Breast epithelium (tissue), 4 donors: Measurements from ENCODE around the gene ZNF750. TPM values are rescaled to one million over a fixed set of nuclear protein-coding genes. Genes with fewer than 3 reads are reported as not detected.

Source experiments
- DNase-seq, 2 donors: peaks; one replicate each; pipeline ENCODE4 v3.0.0-alpha.2; 2019; ENCODE audit warnings: low spot score in 2 of 2
- H3K27ac ChIP-seq, 2 donors: fragments of 200-600 bp; sonication (generic) in 1 of 2; one replicate each; pipeline ENCODE4 v1.5.1; 2016 to 2019; ENCODE audit warnings: mild to moderate bottlenecking in 1 of 2
- H3K27me3 ChIP-seq, 2 donors: fragments of 200-600 bp; sonication (generic) in 1 of 2; one replicate each; pipeline versions ENCODE4 v1.5.1 to v1.6.0; 2017 to 2019; ENCODE audit warnings: control low read depth in 1 of 2, mild to moderate bottlenecking in 1 of 2
- H3K36me3 ChIP-seq: fragments of 200-600 bp; one replicate; pipeline ENCODE4 v1.5.1; 2019
- H3K4me1 ChIP-seq, 2 donors: fragments of 200-600 bp; sonication (generic); one replicate each; pipeline ENCODE4 v1.5.1; 2016 to 2019; ENCODE audit warnings: control low read depth in 1 of 2
- H3K4me3 ChIP-seq, 3 donors: fragments of 200-600 bp; sonication (generic); 1 replicate in 2 of 3; 2 replicates in 1 of 3; pipeline ENCODE4 v1.5.1; 2016 to 2019; ENCODE audit warnings: mild to moderate bottlenecking in 3 of 3, moderate library complexity in 2 of 3
- H3K9me3 ChIP-seq, 2 donors: fragments of 200-600 bp; sonication (generic) in 1 of 2; one replicate each; pipeline ENCODE4 v1.5.1; 2016 to 2019; ENCODE audit warnings: control low read depth in 1 of 2
- POLR2A ChIP-seq: fragments of 450-650 bp; IDR thresholded peaks from one replicate; pipeline ENCODE4 v1.6.1; 2016; ENCODE audit warnings: antibody characterized with exemption, mild to moderate bottlenecking, moderate library complexity
- POLR2AphosphoS5 ChIP-seq, 3 donors: sonication (generic); formaldehyde crosslinking; IDR thresholded peaks; one replicate each; pipeline ENCODE4 v1.6.1; 2017; ENCODE audit warnings: antibody characterized with exemption in 3 of 3
- intact Hi-C: fragments of 100-400 bp; cut with DNase I; formaldehyde crosslinking; loops from one replicate; pipeline ENCODE4 v1.15.1; 2023; ENCODE audit warnings: low total_unique reads
- total RNA-seq, 3 donors: library from RNA; depleted of rRNA; stranded (reverse); fragments of >200 nt; gene quantifications; one replicate each; pipeline ENCODE4 v1.1.0, GENCODE V29; 2016
- TF ChIP-seq, protein P1 (sequence below), 3 donors: fragments of 450-650 bp; IDR thresholded peaks; one replicate each; pipeline ENCODE4 v1.5.1; 2016 to 2017; ENCODE audit warnings: antibody characterized with exemption in 3 of 3, mild to moderate bottlenecking in 3 of 3, moderate library complexity in 3 of 3

ZNF750 gene
- total RNA-seq, 3 donors from 2014 or later = 5.6 to 7.8 TPM; not detected in 1

DNA sequence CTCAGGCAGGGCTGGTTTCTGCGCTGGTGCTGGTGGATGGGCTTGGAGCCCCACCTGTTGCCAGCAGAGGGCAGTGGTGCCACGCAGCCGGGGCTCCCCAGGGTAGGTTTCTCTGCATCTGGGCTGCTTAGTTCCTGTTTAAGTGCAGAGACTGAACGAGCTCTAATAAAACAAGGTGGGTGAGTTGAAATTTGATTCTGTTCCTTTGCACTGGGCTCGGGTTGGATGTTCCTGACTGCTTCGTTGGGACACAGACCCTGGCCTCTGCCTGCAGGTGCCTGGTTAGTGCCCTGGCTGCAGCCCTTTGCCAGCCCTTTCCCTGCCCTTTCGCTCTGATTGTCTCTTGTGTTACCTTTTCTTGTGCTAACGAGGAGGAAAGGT, 57.9 kb downstream of the ZNF750 start:
- TF ChIP-seq, protein P1, sequence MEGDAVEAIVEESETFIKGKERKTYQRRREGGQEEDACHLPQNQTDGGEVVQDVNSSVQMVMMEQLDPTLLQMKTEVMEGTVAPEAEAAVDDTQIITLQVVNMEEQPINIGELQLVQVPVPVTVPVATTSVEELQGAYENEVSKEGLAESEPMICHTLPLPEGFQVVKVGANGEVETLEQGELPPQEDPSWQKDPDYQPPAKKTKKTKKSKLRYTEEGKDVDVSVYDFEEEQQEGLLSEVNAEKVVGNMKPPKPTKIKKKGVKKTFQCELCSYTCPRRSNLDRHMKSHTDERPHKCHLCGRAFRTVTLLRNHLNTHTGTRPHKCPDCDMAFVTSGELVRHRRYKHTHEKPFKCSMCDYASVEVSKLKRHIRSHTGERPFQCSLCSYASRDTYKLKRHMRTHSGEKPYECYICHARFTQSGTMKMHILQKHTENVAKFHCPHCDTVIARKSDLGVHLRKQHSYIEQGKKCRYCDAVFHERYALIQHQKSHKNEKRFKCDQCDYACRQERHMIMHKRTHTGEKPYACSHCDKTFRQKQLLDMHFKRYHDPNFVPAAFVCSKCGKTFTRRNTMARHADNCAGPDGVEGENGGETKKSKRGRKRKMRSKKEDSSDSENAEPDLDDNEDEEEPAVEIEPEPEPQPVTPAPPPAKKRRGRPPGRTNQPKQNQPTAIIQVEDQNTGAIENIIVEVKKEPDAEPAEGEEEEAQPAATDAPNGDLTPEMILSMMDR (IDR thresholded peaks at IDR 0.05) = peak; percentile 65 to 95 (median 95)
- peak in 1 of 3 donors; percentile 61 for TF ChIP-seq POLR2AphosphoS5 (IDR thresholded peaks at IDR 0.05)
- TF ChIP-seq POLR2A = no peak
- no peaks in the 10 kb centered on the region for H3K4me1 ChIP-seq
- no peaks in the 10 kb centered on the region for H3K36me3 ChIP-seq
- H3K27me3 ChIP-seq = no peaks in the 10 kb centered on the region
- peak; percentile 59 to 86 for DNase-seq
- H3K4me3 ChIP-seq = no peak overlapping the region
- no peak overlapping the region for H3K27ac ChIP-seq
- intact Hi-C loops = no loop called here
- H3K9me3 ChIP-seq = no peaks in the 10 kb centered on the region

DNA sequence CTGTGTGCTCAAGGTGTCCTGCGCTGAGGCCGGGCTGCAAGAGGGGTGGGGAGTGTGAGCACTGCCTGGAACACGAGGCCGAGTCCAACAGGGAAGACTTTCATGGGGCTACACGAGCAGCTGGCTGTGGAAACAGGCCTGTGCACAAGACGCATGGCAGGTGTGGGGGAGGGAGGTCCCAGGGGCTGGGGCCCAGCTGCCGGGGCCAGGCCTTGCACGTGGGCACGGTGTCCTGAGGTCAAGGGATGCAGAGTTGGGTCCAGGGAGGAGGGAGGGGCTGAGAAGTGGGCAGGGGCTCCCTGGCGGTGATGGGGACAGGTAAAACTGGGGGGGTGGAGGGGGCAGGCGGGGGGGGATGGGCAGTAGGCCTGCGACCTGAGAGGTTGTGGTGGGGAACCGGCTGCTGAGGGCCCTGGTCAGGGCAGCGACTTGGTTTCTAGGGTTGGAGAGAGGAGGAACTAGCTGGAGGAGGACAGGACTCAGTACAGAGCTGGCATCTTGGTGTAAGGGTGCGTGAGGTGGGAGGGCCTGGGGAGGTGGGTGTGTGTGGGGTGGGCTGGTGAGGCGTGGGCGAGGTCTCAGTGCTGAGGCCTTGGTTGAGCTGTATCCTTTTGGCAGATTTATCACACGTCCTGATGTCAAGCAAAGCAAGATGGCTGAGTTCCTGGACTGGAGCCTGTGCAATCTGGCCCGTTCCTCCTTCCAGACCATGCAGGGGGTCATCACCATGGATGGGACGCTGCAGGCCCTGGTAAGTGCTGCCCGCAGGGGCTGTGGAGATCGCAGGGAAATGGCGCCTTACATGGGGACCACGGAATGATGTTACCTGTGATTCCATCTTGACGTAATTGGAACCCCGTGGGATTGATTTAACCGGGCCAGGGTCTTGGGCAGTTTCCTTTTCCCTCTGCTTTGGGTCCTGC, 58.6 kb downstream of the ZNF750 start:
- H3K27ac ChIP-seq = no peak overlapping the region
- H3K4me1 ChIP-seq = no peaks in the 10 kb centered on the region
- no peak for TF ChIP-seq POLR2A
- TF ChIP-seq POLR2AphosphoS5 (IDR thresholded peaks at IDR 0.05) = no peak
- TF ChIP-seq, protein P1 (IDR thresholded peaks at IDR 0.05) = no peak
- no peak overlapping the region for H3K4me3 ChIP-seq
- intact Hi-C loops = no loop called here
- no peak for DNase-seq
- no peaks in the 10 kb centered on the region for H3K27me3 ChIP-seq
- no peaks in the 10 kb centered on the region for H3K36me3 ChIP-seq
- H3K9me3 ChIP-seq = no peaks in the 10 kb centered on the region

DNA sequence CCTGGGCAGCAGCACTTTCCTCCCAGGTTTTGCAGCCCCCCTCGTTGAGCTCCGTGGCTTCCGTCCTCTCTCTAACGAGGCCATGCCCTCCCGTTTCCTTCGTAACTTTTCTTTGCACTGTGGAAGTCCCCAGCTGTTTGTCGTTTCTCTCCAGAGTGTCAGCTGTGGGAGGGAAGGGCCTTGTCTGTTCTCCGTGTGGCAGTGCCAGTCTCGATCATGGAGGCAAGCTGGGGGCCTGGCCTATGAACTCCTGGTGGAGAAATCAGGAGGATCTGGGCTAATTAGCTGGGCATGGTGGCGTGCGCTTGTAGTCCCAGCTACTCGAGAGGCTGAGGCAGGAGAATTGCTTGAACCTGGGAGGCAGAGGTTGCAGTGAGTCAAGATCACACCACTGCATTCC, 59.6 kb downstream of the ZNF750 start:
- no peak for TF ChIP-seq POLR2A
- TF ChIP-seq, protein P1 (IDR thresholded peaks at IDR 0.05) = no peak
- TF ChIP-seq POLR2AphosphoS5 (IDR thresholded peaks at IDR 0.05) = no peak
- Histone ChIP-seq H3K9me3 (no peaks in the 10 kb centered on the region), H3K4me3 (no peak overlapping the region), H3K36me3 (no peaks in the 10 kb centered on the region), H3K27me3 (no peaks in the 10 kb centered on the region), H3K27ac (no peak overlapping the region), H3K4me1 (no peaks in the 10 kb centered on the region)
- intact Hi-C loops = no loop called here
- no peak for DNase-seq

DNA sequence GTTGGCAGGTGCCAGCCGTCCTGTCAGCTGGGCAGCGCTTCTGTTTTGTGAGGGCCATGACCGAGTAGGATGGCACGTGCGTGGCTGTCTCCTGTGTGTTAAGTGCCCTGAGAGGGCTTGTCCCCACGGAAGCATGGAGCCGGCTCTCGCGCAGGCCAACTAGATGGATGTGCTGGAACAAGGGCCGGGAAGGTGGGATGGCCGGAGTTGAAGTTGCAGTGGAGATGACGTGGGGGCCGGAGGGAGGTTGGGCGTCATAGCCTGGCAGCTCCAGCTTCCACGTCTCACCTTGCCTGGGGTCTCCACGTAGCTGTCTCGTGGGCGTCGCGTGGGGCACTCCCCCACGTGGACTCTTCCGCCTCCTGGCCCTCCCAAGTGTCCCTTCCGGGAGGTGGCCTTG, 60.3 kb downstream of the ZNF750 start:
- no peak for TF ChIP-seq POLR2AphosphoS5 (IDR thresholded peaks at IDR 0.05)
- TF ChIP-seq POLR2A = no peak
- TF ChIP-seq, protein P1 (IDR thresholded peaks at IDR 0.05) = no peak
- no peak for DNase-seq
- no peaks in the 10 kb centered on the region for H3K4me1 ChIP-seq
- no peaks in the 10 kb centered on the region for H3K9me3 ChIP-seq
- intact Hi-C loops = no loop called here
- no peaks in the 10 kb centered on the region for H3K27me3 ChIP-seq
- no peak overlapping the region for H3K27ac ChIP-seq
- H3K36me3 ChIP-seq = no peaks in the 10 kb centered on the region
- no peak overlapping the region for H3K4me3 ChIP-seq

Other genes with a start within 250 kb of the ZNF750 start
- 100 to 1,000 TPM in 1 of 3 donors, 10 to 100 TPM in 2; 74.2 to 118 (median 83.9) TPM for gene WDR45B, start 191.6 kb downstream of the ZNF750 start, total RNA-seq
- 10 to 100 TPM in 2 of 3 donors, 1 to 10 TPM in 1; 8.8 to 25.6 (median 12.8) TPM for gene RAB40B, start 141.3 kb downstream of the ZNF750 start, total RNA-seq
- 10 to 100 TPM; 10.4 to 22.1 (median 18.0) TPM for gene FN3KRP, start 123.3 kb downstream of the ZNF750 start, total RNA-seq
- gene FN3K, start 104.4 kb downstream of the ZNF750 start, total RNA-seq = 1 to 10 TPM; 4.5 to 9.4 (median 7.2) TPM
- 10 to 100 TPM; 45.4 to 65.9 (median 53.3) TPM for gene TBCD, start 88.0 kb downstream of the ZNF750 start, total RNA-seq
- 100 to 1,000 TPM in 1 of 3 donors, 10 to 100 TPM in 2; 41.6 to 102 (median 54.1) TPM for gene METRNL, start 239.6 kb upstream of the ZNF750 start, total RNA-seq